Fibroblast of villous mesenchyme (primary cell): ENCODE results near the gene PLA2G4C. TPM values are rescaled to one million over a fixed set of nuclear protein-coding genes. Genes with fewer than 3 reads are reported as not detected.

Experiments used
- DNase-seq: peaks from one replicate; pipeline ENCODE4 v3.0.0-alpha.2; 2010; ENCODE audit warnings: low read depth
- H3K4me3 ChIP-seq: 2 replicates; pipeline ENCODE4 v1.5.1; 2011; ENCODE audit warnings: low read depth, mild to moderate bottlenecking, low read length
- total RNA-seq: library from RNA; depleted of rRNA; stranded (reverse); fragments of >200 nt; gene quantifications from 2 replicates; pipeline ENCODE4 v1.2.3, GENCODE V29; 2012
- TF ChIP-seq, protein P1 (sequence below): IDR thresholded peaks from 2 replicates; pipeline ENCODE4 v1.5.1; 2012; ENCODE audit warnings: low read depth, mild to moderate bottlenecking, low read length; ENCODE audit not compliant: insufficient read depth

PLA2G4C gene
- total RNA-seq, 1 donor, result 22.5 TPM

DNA sequence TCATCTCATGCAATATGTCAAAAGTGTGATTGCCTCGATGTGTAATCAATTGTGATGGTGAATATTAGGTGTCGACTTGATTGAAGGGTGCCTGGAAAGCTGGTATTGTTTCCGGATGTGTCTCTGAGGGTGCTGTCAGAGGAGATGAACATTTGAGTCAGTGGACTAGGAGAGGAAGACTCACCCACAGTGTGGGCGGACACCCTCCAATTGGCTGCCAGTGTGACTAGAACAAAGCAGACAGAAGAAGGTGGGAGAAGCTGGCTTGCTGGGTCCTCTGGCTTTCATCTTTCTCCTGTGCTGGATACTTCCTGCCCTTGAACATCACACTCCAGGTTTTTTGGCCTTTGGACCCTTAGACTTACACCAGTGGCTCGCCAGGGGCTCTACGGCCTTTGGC, 51.3 kb downstream of the PLA2G4C start:
- TF ChIP-seq, protein P1, sequence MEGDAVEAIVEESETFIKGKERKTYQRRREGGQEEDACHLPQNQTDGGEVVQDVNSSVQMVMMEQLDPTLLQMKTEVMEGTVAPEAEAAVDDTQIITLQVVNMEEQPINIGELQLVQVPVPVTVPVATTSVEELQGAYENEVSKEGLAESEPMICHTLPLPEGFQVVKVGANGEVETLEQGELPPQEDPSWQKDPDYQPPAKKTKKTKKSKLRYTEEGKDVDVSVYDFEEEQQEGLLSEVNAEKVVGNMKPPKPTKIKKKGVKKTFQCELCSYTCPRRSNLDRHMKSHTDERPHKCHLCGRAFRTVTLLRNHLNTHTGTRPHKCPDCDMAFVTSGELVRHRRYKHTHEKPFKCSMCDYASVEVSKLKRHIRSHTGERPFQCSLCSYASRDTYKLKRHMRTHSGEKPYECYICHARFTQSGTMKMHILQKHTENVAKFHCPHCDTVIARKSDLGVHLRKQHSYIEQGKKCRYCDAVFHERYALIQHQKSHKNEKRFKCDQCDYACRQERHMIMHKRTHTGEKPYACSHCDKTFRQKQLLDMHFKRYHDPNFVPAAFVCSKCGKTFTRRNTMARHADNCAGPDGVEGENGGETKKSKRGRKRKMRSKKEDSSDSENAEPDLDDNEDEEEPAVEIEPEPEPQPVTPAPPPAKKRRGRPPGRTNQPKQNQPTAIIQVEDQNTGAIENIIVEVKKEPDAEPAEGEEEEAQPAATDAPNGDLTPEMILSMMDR, result no peak
- no peak for DNase-seq
- H3K4me3 ChIP-seq, result no peak overlapping the region

DNA sequence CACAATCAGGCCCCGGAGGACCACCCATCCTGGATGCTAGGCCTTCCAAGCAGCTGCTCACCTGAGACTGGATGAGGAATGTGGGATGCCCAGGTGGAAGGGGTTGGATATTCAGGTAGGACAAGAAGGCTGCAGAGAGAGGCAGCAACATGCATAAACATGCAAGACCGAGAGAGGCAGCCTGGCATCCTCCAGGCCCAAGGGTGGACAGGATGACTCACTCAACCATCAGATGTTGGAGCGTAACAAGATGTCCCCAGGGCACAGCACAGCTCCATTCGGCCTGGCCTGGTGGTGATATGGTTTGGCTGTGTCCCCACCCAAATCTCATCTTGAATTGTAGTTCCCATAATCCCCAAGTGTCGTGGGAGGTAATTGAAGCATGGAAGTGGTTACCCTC, 56.8 kb downstream of the PLA2G4C start:
- DNase-seq, result no peak
- H3K4me3 ChIP-seq, result no peak overlapping the region
- TF ChIP-seq, protein P1, result no peak

DNA sequence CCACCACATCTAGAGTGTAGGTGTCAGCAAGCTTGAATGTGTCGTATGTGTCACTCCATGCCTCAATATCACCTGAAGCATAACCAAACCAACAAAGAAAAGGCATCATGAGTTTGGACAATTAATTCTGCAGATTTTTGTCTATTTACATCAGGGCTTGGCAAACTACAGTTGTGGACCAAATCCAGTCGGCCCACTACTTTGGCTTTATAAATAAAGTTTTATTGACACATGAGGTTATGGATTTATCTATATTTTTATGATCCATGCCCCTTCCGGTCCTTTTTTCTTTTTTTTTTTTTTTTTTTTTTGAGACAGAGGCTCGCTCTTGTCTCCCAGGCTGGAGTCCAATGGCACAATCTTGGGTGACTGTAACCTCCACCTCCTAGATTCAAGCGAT, 57.5 kb downstream of the PLA2G4C start:
- TF ChIP-seq, protein P1, result no peak
- DNase-seq, result no peak
- no peak overlapping the region for H3K4me3 ChIP-seq

DNA sequence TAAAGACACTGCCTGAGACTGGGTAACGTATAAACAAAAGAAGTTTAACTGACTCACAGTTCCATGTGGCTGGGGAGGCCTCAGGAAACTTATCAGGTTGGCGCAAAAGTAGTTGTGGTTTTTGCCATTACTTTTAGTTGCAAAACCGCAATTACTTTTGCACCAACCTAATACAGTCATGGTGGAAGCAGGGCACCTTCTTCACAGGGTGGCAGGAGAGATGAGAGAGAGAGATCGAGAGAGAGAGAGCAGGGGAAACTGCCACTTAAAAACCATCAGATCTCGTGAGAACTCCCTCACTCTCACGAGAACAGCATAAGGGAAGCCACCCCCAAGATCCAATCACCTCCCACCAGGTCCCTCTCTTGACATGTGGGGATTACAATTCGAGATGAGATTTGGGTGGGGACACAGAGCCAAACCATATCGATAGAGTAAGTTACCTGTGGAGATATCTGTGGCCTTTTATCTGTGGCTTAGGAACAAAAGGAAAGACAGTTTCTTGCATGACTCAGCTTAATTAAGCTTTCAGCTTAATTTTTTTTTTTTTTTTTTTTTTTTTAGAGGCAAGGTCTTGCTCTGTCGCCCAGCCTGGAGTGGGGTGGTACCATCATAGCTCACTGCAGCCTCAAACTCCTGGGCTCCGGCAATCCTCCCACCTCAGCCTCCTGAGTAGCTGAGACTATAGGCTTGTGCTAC, 59.1 kb downstream of the PLA2G4C start:
- TF ChIP-seq, protein P1, result no peak
- no peak overlapping the region for H3K4me3 ChIP-seq
- DNase-seq, result no peak

DNA sequence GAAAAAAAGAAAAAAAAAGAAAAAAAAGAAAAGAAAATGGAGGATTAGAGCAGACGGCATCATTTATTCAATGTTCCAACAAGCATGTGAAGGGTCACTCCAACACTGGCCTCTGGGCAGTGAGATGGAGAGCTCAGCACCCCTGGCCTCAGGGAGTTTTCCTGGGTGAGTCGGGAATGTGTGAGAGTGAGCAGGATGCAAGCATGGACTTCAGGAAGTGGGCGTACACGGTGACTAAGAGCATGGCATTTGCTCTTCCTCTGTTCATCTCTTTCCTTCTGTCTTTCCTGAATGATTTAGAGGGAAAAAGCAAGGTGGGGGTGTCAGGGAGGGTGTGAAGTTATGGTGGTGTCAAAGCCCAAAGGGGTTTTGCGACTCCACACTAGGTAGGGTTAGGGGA, 66.1 kb downstream of the PLA2G4C start:
- TF ChIP-seq, protein P1, result no peak
- DNase-seq, result no peak
- no peak overlapping the region for H3K4me3 ChIP-seq

DNA sequence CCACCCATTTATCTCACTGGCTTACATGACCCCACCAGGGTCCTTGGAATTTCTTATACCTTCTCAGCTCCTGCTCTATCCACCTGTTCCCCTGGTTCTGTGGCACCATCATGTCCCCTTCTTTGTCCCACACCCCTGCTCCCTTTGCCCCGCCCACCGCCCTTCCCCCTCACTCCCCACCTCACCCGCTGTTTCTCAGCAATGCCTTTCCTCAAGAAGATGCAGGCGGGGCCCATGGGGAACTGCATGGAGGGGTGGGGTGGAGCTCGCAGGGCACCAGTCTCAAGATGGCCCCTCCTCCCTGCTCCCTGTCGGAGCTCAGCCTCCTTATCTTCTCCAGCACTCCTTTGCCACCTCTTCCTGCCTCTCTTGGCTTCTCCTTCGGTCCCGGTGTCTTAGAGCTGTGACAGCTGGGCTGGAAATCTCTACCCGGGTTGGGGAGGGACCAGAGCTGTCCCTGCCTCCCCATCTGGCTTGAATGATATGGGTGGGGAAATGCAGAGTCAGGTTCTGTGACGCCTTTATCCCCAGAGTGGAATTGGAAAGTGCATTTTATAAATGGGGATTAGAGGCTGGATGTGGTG, 66.8 kb downstream of the PLA2G4C start, which contains the start of gene CABP5:
Gene CABP5 (minus strand): TSS at position 405 of the 584 bp plus-strand sequence. CDS start 157 bp downstream, at position 248.
- H3K4me3 ChIP-seq, result no peak within 1 kb of the TSS
- TF ChIP-seq, protein P1, result no peak
- no peak for DNase-seq
